ENCODE results near the gene ZCCHC7. TPM values are rescaled to one million over a fixed set of nuclear protein-coding genes. Genes with fewer than 3 reads are reported as not detected.

The ZCCHC7 gene
- total and polyA plus RNA-seq, 2 experiments from 2014 or later = 29.8 to 38.8 TPM

- no peaks in the 10 kb centered on the region for H3K27me3 ChIP-seq (ENCODE audit: insufficient read depth)
- no peak overlapping the region for H3K27ac ChIP-seq (ENCODE audit: low read depth)
- no peaks in the 10 kb centered on the region for H3K9me2 ChIP-seq (ENCODE audit: insufficient read depth)
- H3K4me2 ChIP-seq = 0 out of 2 replicates have a peak overlapping the region, but pooled peaks have one; percentile 10
- H3K9me3 Mint-ChIP-seq = no peaks in the 10 kb centered on the region; the same call in 2 of the 3 replicates
- H3K4me1 ChIP-seq (ENCODE audit: insufficient read depth) = peaks cover 32% of the 10 kb centered on the region
- ATAC-seq (no peak; the same call in 2 of the 3 replicates), DNase-seq (ENCODE audit: low spot score) (peak; percentile 35)
- no peak overlapping the region for H3K27ac Mint-ChIP-seq
- no peaks in the 10 kb centered on the region for H3K27me3 Mint-ChIP-seq (ENCODE audit: insufficient read depth, low read depth, poor library complexity)
- no peaks in the 10 kb centered on the region for H3F3A ChIP-seq (replicated peaks; ENCODE audit: low read depth)
- no peak overlapping the region for H3K4me3 ChIP-seq
- peaks cover 40% of the 10 kb centered on the region for H3K4me1 Mint-ChIP-seq
- no peak overlapping the region for H2AFZ ChIP-seq
- no peak overlapping the region for H3K4me3 Mint-ChIP-seq
- peaks cover 55% of the 10 kb centered on the region for H3K79me2 ChIP-seq (replicated peaks; ENCODE audit: insufficient read depth)
- no peaks in the 10 kb centered on the region for H4K20me1 ChIP-seq (replicated peaks; ENCODE audit: insufficient read depth)
- H3K36me3 Mint-ChIP-seq (ENCODE audit: low read depth) = peaks cover 7% of the 10 kb centered on the region
- no peaks in the 10 kb centered on the region for H3K36me3 ChIP-seq (ENCODE audit: insufficient read depth)
- no peak for TF ChIP-seq NANOG (IDR thresholded peaks at IDR 0.05; ENCODE audit: borderline replicate concordance)
- TF ChIP-seq ZNF462 (CRISPR knock-in tag; IDR thresholded peaks at IDR 0.05) = no peak
- no peak for TF ChIP-seq POLR2AphosphoS5 (IDR thresholded peaks at IDR 0.05; ENCODE audit: low read depth)
- no peak for TF ChIP-seq CREB1 (CRISPR knock-in tag; IDR thresholded peaks at IDR 0.05; ENCODE audit: low read depth)
- no peak for TF ChIP-seq ZNF114 (CRISPR knock-in tag; IDR thresholded peaks at IDR 0.05)
- no peak for TF ChIP-seq STAT1 (IDR thresholded peaks at IDR 0.05; ENCODE audit: unreplicated experiment)
- no peak for TF ChIP-seq REST (IDR thresholded peaks at IDR 0.05; ENCODE audit: unreplicated experiment)
- TF ChIP-seq JUNB (IDR thresholded peaks at IDR 0.05; ENCODE audit: unreplicated experiment) = no peak
- TF ChIP-seq ETS1 (IDR thresholded peaks at IDR 0.05) = no peak
- no peak for TF ChIP-seq EZH2 (IDR thresholded peaks at IDR 0.05; ENCODE audit: low read depth, unreplicated experiment)
These were observed 20.6 kb downstream of the ZCCHC7 start for GRCh38 chr9:37141015-37141414.
